Right atrium auricular region (tissue), 2 donors: ENCODE measurements around the gene CDK2AP2. TPM values are rescaled to one million over a fixed set of nuclear protein-coding genes. Genes with fewer than 3 reads are reported as not detected.
"Not testable (repeated sequence)": the region's sequence is repeated elsewhere in the genome, so short reads cannot be mapped to it uniquely, and the experiment has no call there.

Experiments
- DNase-seq: peaks from one replicate; pipeline ENCODE4 v3.0.0-alpha.2; 2019; ENCODE audit warnings: low spot score
- H3K27ac ChIP-seq, 2 donors: fragments of 200-600 bp; sonication (generic); 1 replicate in 1 of 2; 2 replicates in 1 of 2; pipeline ENCODE4 v1.5.1; 2016 to 2019
- H3K27me3 ChIP-seq, 2 donors: fragments of 200-600 bp; sonication (generic); one replicate each; pipeline versions ENCODE4 v1.5.1 to v1.6.0; 2017 to 2019
- H3K36me3 ChIP-seq: fragments of 200-600 bp; sonication (generic); one replicate; pipeline ENCODE4 v1.5.1; 2016
- H3K4me1 ChIP-seq, 2 donors: fragments of 200-600 bp; sonication (generic); one replicate each; pipeline versions ENCODE4 v1.5.1 to v1.6.0; 2017 to 2019
- H3K4me3 ChIP-seq, 2 donors: fragments of 200-600 bp; sonication (generic); 1 replicate in 1 of 2; 2 replicates in 1 of 2; pipeline ENCODE4 v1.5.1; 2017 to 2019; ENCODE audit warnings: mild to moderate bottlenecking in 1 of 2, moderate library complexity in 1 of 2
- H3K9me3 ChIP-seq, 2 donors: fragments of 200-600 bp; sonication (generic); one replicate each; pipeline ENCODE4 v1.5.1; 2019
- total RNA-seq, 2 donors: library from RNA; depleted of rRNA; stranded (reverse); fragments of >200 nt; gene quantifications; one replicate each; pipeline ENCODE4 v1.1.0, GENCODE V29; 2016
- TF ChIP-seq, protein P1 (sequence below), 2 donors: fragments of 200-600 bp; sonication (generic); IDR thresholded peaks; one replicate each; pipeline ENCODE4 v1.5.1; 2019; ENCODE audit warnings: antibody characterized with exemption in 2 of 2

The CDK2AP2 gene
- total RNA-seq, 2 donors from 2014 or later: 49.1 to 70.0 TPM

GRCh38 chr11:67517784-67518552 lies 10.0 kb upstream of the CDK2AP2 start:
- Histone ChIP-seq H3K27ac (no peak overlapping the region), H3K4me1 (no peaks in the 10 kb centered on the region), H3K9me3 (no peaks in the 10 kb centered on the region), H3K36me3 (no peaks in the 10 kb centered on the region), H3K4me3 (no peak overlapping the region), H3K27me3 (no peaks in the 10 kb centered on the region)
- DNase-seq: no peak
- TF ChIP-seq, protein P1, sequence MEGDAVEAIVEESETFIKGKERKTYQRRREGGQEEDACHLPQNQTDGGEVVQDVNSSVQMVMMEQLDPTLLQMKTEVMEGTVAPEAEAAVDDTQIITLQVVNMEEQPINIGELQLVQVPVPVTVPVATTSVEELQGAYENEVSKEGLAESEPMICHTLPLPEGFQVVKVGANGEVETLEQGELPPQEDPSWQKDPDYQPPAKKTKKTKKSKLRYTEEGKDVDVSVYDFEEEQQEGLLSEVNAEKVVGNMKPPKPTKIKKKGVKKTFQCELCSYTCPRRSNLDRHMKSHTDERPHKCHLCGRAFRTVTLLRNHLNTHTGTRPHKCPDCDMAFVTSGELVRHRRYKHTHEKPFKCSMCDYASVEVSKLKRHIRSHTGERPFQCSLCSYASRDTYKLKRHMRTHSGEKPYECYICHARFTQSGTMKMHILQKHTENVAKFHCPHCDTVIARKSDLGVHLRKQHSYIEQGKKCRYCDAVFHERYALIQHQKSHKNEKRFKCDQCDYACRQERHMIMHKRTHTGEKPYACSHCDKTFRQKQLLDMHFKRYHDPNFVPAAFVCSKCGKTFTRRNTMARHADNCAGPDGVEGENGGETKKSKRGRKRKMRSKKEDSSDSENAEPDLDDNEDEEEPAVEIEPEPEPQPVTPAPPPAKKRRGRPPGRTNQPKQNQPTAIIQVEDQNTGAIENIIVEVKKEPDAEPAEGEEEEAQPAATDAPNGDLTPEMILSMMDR (IDR thresholded peaks at IDR 0.05): no peak

DNA sequence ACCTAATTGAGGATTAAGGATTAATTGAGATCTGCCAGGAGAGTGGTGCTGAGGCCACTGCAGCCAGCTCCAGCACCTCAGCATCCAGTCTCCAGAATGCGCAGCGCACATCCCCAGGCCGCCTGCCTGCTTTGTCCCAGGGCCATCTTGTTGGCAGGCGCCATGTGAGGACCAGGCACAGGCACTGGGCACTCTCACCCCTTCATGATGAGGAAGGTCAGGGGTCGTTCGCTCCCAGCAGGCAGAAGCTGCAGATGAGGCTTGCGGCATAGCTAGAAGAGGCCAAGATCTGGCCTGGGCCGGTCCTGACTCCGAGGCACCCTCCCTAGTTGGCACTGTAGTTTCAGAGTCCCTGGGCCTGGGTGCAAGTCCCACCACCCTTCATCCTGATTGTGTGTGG lies 8.8 kb upstream of the CDK2AP2 start:
- DNase-seq: no peak
- Histone ChIP-seq H3K4me1 (no peaks in the 10 kb centered on the region), H3K9me3 (no peaks in the 10 kb centered on the region), H3K27ac (no peak overlapping the region), H3K27me3 (no peaks in the 10 kb centered on the region), H3K4me3 (no peak overlapping the region), H3K36me3 (no peaks in the 10 kb centered on the region)
- TF ChIP-seq, protein P1 (IDR thresholded peaks at IDR 0.05): no peak

DNA sequence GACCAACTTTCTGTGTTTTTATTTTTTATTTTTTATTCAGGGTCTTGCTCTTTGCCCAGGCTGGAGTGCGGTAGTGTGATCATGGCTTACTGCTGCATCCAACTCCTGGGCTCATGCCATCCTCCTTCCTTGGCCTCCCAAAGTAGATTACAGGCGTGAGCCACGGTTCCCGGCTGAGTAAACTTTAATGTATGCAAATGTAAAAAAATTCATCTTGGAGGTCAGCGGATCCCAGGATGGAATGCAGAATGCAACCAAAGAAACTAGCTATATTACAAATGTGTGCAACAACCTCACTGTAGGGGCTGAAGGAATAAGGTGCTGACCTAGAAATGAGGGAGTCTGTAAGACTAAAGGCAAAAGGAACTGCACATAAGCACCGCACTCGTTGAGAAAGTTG lies 6.2 kb upstream of the CDK2AP2 start:
- H3K36me3 ChIP-seq: no peaks in the 10 kb centered on the region
- no peak for DNase-seq

GRCh38 chr11:67511558-67511957 lies 3.6 kb upstream of the CDK2AP2 start:
- H3K27me3 ChIP-seq, H3K36me3 ChIP-seq, H3K27ac ChIP-seq, DNase-seq, H3K4me3 ChIP-seq, H3K9me3 ChIP-seq: not testable (repeated sequence)
- H3K4me1 ChIP-seq: peaks cover 0 to 21% of the 10 kb centered on the region in 2 donors

More for the DNA sequence above, 6.2 kb upstream of the CDK2AP2 start:
- TF ChIP-seq, protein P1 (IDR thresholded peaks at IDR 0.05): no peak
- H3K4me3 ChIP-seq: no peak overlapping the region
- no peak overlapping the region for H3K27ac ChIP-seq
- H3K9me3 ChIP-seq: no peaks in the 10 kb centered on the region
- no peaks in the 10 kb centered on the region for H3K27me3 ChIP-seq
- peaks cover 0 to 2% of the 10 kb centered on the region in 2 donors for H3K4me1 ChIP-seq

DNA sequence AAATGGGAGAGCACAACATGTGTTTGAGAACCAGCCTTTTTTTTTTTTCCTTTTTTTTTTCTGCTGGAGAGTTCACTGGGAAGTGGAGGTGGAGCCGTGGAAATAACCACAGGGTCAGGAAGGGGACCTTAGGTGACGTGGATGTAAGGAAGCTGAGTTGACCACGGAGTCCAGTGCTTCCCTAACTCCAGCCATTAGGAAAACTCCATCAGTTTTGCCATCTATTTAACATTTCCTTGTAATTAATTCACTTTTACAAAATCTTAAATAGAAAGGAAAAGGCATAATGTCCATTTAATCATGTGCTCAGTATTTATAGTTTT lies 2.0 kb upstream of the CDK2AP2 start:
- H3K27ac ChIP-seq: no peak overlapping the region
- no peak for DNase-seq

GRCh38 chr11:67508486-67509121 lies 642 bp upstream of the CDK2AP2 start:
- peak overlapping the region; percentile 69 to 75 for H3K4me3 ChIP-seq
- no peaks in the 10 kb centered on the region for H3K9me3 ChIP-seq
- peak overlapping the region; percentile 99 for H3K27ac ChIP-seq
- H3K4me1 ChIP-seq: peaks cover 0 to 50% of the 10 kb centered on the region in 2 donors
- TF ChIP-seq, protein P1 (IDR thresholded peaks at IDR 0.05): no peak
- no peaks in the 10 kb centered on the region for H3K27me3 ChIP-seq
- H3K36me3 ChIP-seq: peaks cover 8% of the 10 kb centered on the region
- peak; percentile 99 for DNase-seq

More for the DNA sequence above, 2.0 kb upstream of the CDK2AP2 start:
- Histone ChIP-seq H3K9me3 (no peaks in the 10 kb centered on the region), H3K4me3 (no peak overlapping the region), H3K27me3 (no peaks in the 10 kb centered on the region), H3K4me1 (peaks cover 0 to 36% of the 10 kb centered on the region in 2 donors), H3K36me3 (peaks cover 8% of the 10 kb centered on the region)
- TF ChIP-seq, protein P1 (IDR thresholded peaks at IDR 0.05): no peak
